Stimulated activated CD4-positive, alpha-beta T cell treated with anti-CD3 and anti-CD28 coated beads, Interleukin-4, amount 100 ng/mL, for 1 hour (primary cell): ENCODE results near the gene SLC12A8.
A peak's percentile ranks its signal among the peaks of the same experiment; 100 is the strongest.

Source experiments
- DNase-seq: peaks from one replicate; pipeline ENCODE4 v3.0.0-alpha.2; 2020

Gene SLC12A8

GRCh38 chr3:125212509-125213363 lies at the start of gene SLC12A8:
Gene SLC12A8 (minus strand): TSS chr3:125212748. CDS start chr3:125211349, 1,399 bp downstream.
- DNase-seq, result peak; percentile 10

- DNase-seq, result no peak
Observed at GRCh38 chr3:125262161-125262560, 49.6 kb upstream of the SLC12A8 start.

GRCh38 chr3:125261031-125261430 lies 48.5 kb upstream of the SLC12A8 start:
- DNase-seq, result no peak

- DNase-seq, result no peak
Observed at GRCh38 chr3:125260158-125260557, 47.6 kb upstream of the SLC12A8 start.

GRCh38 chr3:125257536-125257935 lies 45.0 kb upstream of the SLC12A8 start:
- no peak for DNase-seq

- no peak for DNase-seq
Observed at GRCh38 chr3:125256675-125257074, 44.1 kb upstream of the SLC12A8 start.

- DNase-seq, result no peak
Observed at GRCh38 chr3:125250973-125251372, 38.4 kb upstream of the SLC12A8 start.

- DNase-seq, result no peak
Observed at GRCh38 chr3:125246237-125246636, 33.7 kb upstream of the SLC12A8 start.

GRCh38 chr3:125245521-125245920 lies 33.0 kb upstream of the SLC12A8 start:
- no peak for DNase-seq

- no peak for DNase-seq
Observed at GRCh38 chr3:125240496-125240895, 27.9 kb upstream of the SLC12A8 start.

GRCh38 chr3:125239266-125239665 lies 26.7 kb upstream of the SLC12A8 start:
- no peak for DNase-seq

- no peak for DNase-seq
Observed at GRCh38 chr3:125238759-125239158, 26.2 kb upstream of the SLC12A8 start.

GRCh38 chr3:125236331-125236903 lies 23.9 kb upstream of the SLC12A8 start:
- DNase-seq, result no peak

- DNase-seq, result no peak
Observed at GRCh38 chr3:125234831-125235230, 22.3 kb upstream of the SLC12A8 start.

- no peak for DNase-seq
Observed at GRCh38 chr3:125232401-125232800, 19.9 kb upstream of the SLC12A8 start.

GRCh38 chr3:125231895-125232294 lies 19.3 kb upstream of the SLC12A8 start:
- DNase-seq, result no peak

GRCh38 chr3:125229707-125230106 lies 17.2 kb upstream of the SLC12A8 start:
- no peak for DNase-seq

GRCh38 chr3:125229168-125229567 lies 16.6 kb upstream of the SLC12A8 start:
- no peak for DNase-seq

- no peak for DNase-seq
Observed at GRCh38 chr3:125221831-125222230, 9.3 kb upstream of the SLC12A8 start.

GRCh38 chr3:125220727-125221429 lies 8.3 kb upstream of the SLC12A8 start:
- DNase-seq, result no peak

GRCh38 chr3:125220183-125220582 lies 7.6 kb upstream of the SLC12A8 start:
- no peak for DNase-seq

- DNase-seq, result no peak
Observed at GRCh38 chr3:125219261-125219701, 6.7 kb upstream of the SLC12A8 start.

- no peak for DNase-seq
Observed at GRCh38 chr3:125214738-125215137, 2.2 kb upstream of the SLC12A8 start.
